T-cell (primary cell): Measurements from ENCODE around the gene OXSM. TPM values are rescaled to one million over a fixed set of nuclear protein-coding genes. Genes with fewer than 3 reads are reported as not detected.

Experiments
- ATAC-seq, 4 experiments: fragments of 200-7000 bp in 3 of 4; fragments of 150-1000 bp in 1 of 4; cut with Tn5 transposase; replicated peaks in 1 of 4; 1 replicate in 3 of 4; 2 replicates in 1 of 4; pipeline ENCODE4 v1.10.0; 2021; ENCODE audit warnings: moderate library complexity in 3 of 4, mild to moderate bottlenecking in 2 of 4, moderate number of reproducible peaks in 1 of 4
- CTCF ChIA-PET, 2 donors: fragments of 300-600 bp; sonication (Branson Sonifier 250); formaldehyde crosslinking; loops; one replicate each; lab custom pipeline; 2022; ENCODE audit warnings: antibody characterized with exemption in 2 of 2; lab: Charles Lee
- POLR2A ChIA-PET, 2 donors: fragments of 300-600 bp; sonication (Branson Sonifier 250); formaldehyde crosslinking; loops; one replicate each; lab custom pipeline; 2022; ENCODE audit warnings: antibody characterized with exemption in 2 of 2; lab: Charles Lee
- DNase-seq, 35 experiments: peaks; one replicate each; pipeline versions ENCODE4 v3.0.0 to v3.0.0-alpha.2; 2013 to 2023
- H3K27ac ChIP-seq: one replicate; pipeline ENCODE4 v1.5.1; 2013; ENCODE audit warnings: low read length
- H3K27me3 ChIP-seq, 2 experiments: replicated peaks in 1 of 2; 1 replicate in 1 of 2; 2 replicates in 1 of 2; pipeline versions ENCODE4 v1.6.1 to v1.7.0; 2013; ENCODE audit warnings: low read length in 1 of 2, mixed read lengths in 1 of 2; ENCODE audit not compliant: control insufficient read depth in 2 of 2, insufficient read depth in 2 of 2; ENCODE audit errors: extremely low read depth in 1 of 2
- H3K36me3 ChIP-seq, 2 donors: 1 replicate in 1 of 2; 2 replicates in 1 of 2; pipeline versions ENCODE4 v1.6.1 to v1.7.0; 2013; ENCODE audit warnings: low read length in 1 of 2; ENCODE audit not compliant: control insufficient read depth in 2 of 2, insufficient read depth in 1 of 2; ENCODE audit errors: extremely low read depth in 1 of 2
- H3K4me1 ChIP-seq, 2 experiments: 1 replicate in 1 of 2; 2 replicates in 1 of 2; pipeline versions ENCODE4 v1.6.1 to v1.7.0; 2013; ENCODE audit warnings: low read length in 2 of 2, mixed read lengths in 1 of 2; ENCODE audit not compliant: insufficient read depth in 2 of 2, control insufficient read depth in 1 of 2; ENCODE audit errors: extremely low read depth in 1 of 2
- H3K4me3 ChIP-seq, 2 donors: 1 replicate in 1 of 2; 2 replicates in 1 of 2; pipeline versions ENCODE4 v1.5.1 to v1.7.0; 2013; ENCODE audit warnings: mild to moderate bottlenecking in 2 of 2, low read length in 1 of 2, moderate library complexity in 1 of 2; ENCODE audit not compliant: control insufficient read depth in 1 of 2; ENCODE audit errors: extremely low read depth in 1 of 2
- H3K9me3 ChIP-seq: 2 replicates; pipeline ENCODE4 v1.7.0; 2013
- H3K27ac Mint-ChIP-seq, 2 donors: one replicate each; pipeline ENCODE4 v1.8.0; 2020 to 2021; ENCODE audit warnings: mild to moderate bottlenecking in 2 of 2, mixed read lengths in 2 of 2
- H3K27me3 Mint-ChIP-seq, 2 donors: one replicate each; pipeline ENCODE4 v1.8.0; 2021 to 2022; ENCODE audit warnings: mixed read lengths in 2 of 2
- H3K36me3 Mint-ChIP-seq: one replicate; pipeline ENCODE4 v1.8.0; 2021; ENCODE audit warnings: mixed read lengths
- H3K4me1 Mint-ChIP-seq, 3 donors: one replicate each; pipeline ENCODE4 v1.8.0; 2020 to 2022; ENCODE audit warnings: mixed read lengths in 3 of 3, mild to moderate bottlenecking in 1 of 3
- H3K4me3 Mint-ChIP-seq, 3 donors: one replicate each; pipeline ENCODE4 v1.8.0; 2020 to 2022; ENCODE audit warnings: mild to moderate bottlenecking in 3 of 3, mixed read lengths in 3 of 3, moderate library complexity in 3 of 3
- H3K9me3 Mint-ChIP-seq, 3 donors: one replicate each; pipeline ENCODE4 v1.8.0; 2020 to 2022; ENCODE audit warnings: mixed read lengths in 3 of 3
- WGBS: methylation state at CpG from one replicate; pipeline ENCODE4 v1.1.5; 2013; ENCODE audit warnings: missing lambda C conversion rate; ENCODE audit not compliant: insufficient coverage; 5-methylcytosine and 5-hydroxymethylcytosine counted together
- total RNA-seq, 35 experiments: library from RNA in 6 of 35; stranded (reverse) in 6 of 35; fragments of 120-200 nt in 1 of 35; gene quantifications; one replicate each; pipeline versions ENCODE4 v1.2.1 to v1.2.4 and lab custom pipeline; 2013 to 2026

Gene OXSM
- total RNA-seq, 5 donors from 2014 or later (not counting 1 experiment from before 2014, with no cell fraction given) = 9.0 to 15.6 (median 13.5) TPM

DNA sequence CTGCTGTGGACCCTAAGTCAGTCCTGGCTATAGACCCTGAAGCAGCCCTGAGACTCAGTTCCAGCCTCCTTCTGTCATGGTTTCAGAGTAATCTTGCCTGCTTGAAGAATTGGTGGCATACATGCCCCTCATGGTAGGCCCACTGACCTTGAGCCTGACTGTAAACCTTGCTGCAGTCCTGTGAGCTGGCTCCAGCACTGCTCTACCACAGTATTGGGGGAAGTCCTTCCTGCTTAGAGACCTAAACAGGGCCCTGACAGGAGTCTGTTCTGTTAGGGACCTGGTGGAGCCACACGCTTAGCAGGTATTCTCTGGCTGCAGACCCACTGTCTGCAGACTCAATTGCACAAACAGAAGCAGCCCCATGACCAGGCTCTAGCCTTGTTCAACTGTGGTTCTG lies 47.1 kb downstream of the OXSM start:
- no peak for ATAC-seq
- Mint-ChIP-seq H3K4me1 (peaks cover 0 to 9% (median 4%) of the 10 kb centered on the region in 3 donors), H3K9me3 (no peaks in the 10 kb centered on the region), H3K27me3 (peaks cover 0 to 3% of the 10 kb centered on the region in 2 donors), H3K27ac (no peak overlapping the region), H3K36me3 (no peaks in the 10 kb centered on the region), H3K4me3 (no peak overlapping the region)
- DNase-seq = no peak
- no peaks in the 10 kb centered on the region for H3K4me1 ChIP-seq
- H3K9me3 ChIP-seq = no peaks in the 10 kb centered on the region
- H3K27me3 ChIP-seq = peaks cover 0 to 6% of the 10 kb centered on the region in 2 experiments
- ChIA-PET POLR2A (no interaction called here), CTCF (interaction anchor here (0.8 to 1.3 kb wide), 3 partner anchors 20 to 187 kb away, joined by 3 to 4 read pairs (median 3); no protein-coding TSS in a partner anchor)
- no peaks in the 10 kb centered on the region for H3K36me3 ChIP-seq
- H3K27ac ChIP-seq = no peak overlapping the region
- no peak overlapping the region for H3K4me3 ChIP-seq
- WGBS = 0% methylated on average over 1 of the region's 1 CpG

DNA sequence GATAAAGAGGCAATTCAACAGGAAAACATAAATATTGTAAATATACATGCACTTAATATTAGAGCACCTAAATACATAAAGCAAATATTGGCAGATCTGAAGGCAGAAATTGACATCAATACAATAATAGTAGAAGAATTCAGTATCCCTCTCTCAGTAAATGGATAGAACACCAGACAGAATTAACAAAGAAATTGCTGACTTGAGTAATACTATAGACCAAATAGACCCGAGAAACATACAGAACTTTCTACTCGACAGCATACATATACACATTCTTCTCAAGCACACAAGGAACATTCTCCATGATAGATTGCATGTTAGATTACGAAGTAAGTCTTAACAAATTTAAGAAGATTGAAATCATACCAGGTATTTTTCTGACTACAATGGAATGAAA lies 50.2 kb downstream of the OXSM start:
- Histone ChIP-seq H3K4me1 (no peaks in the 10 kb centered on the region), H3K36me3 (no peaks in the 10 kb centered on the region), H3K27me3 (peaks cover 0 to 6% of the 10 kb centered on the region in 2 experiments), H3K27ac (no peak overlapping the region), H3K4me3 (no peak overlapping the region), H3K9me3 (no peaks in the 10 kb centered on the region)
- no peaks in the 10 kb centered on the region for H3K36me3 Mint-ChIP-seq
- POLR2A ChIA-PET = no interaction called here
- H3K27ac Mint-ChIP-seq = no peak overlapping the region
- DNase-seq = no peak
- H3K4me3 Mint-ChIP-seq = no peak overlapping the region
- WGBS = no CpG with 5 or more reads among the region's 3 CpGs
- no peak for ATAC-seq
- CTCF ChIA-PET = interaction anchor here in 1 of 2 donors (0.6 kb wide), 1 partner anchor 289 kb away, joined by 3 read pairs; no protein-coding TSS in a partner anchor
- peaks cover 0 to 9% (median 4%) of the 10 kb centered on the region in 3 donors for H3K4me1 Mint-ChIP-seq
- no peaks in the 10 kb centered on the region for H3K9me3 Mint-ChIP-seq
- H3K27me3 Mint-ChIP-seq = peaks cover 0 to 3% of the 10 kb centered on the region in 2 donors

DNA sequence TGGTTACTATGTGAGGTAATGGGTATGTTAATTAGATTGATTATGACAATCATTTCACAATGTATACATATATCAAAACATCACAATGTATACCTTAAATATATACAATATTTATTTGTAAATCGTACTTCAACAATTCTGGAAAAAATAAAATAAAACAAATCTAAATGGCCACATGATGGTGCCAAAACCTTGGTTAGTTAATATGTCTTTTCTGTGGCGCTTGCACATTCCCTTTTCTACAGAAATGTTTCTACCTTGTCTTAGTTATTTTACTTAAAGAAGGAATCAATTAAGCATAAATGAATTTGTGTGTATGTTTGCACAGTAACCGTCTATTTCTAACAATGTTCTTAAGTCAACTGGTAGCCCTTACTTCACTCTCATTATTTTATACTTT lies 53.4 kb downstream of the OXSM start:
- no peak overlapping the region for H3K27ac ChIP-seq
- no peaks in the 10 kb centered on the region for H3K36me3 Mint-ChIP-seq
- ATAC-seq (no peak), DNase-seq (no peak)
- H3K27me3 Mint-ChIP-seq = peaks cover 0 to 3% of the 10 kb centered on the region in 2 donors
- no peaks in the 10 kb centered on the region for H3K9me3 Mint-ChIP-seq
- H3K27ac Mint-ChIP-seq = no peak overlapping the region
- CTCF ChIA-PET = no interaction called here
- H3K36me3 ChIP-seq = no peaks in the 10 kb centered on the region
- H3K27me3 ChIP-seq = no peaks in the 10 kb centered on the region
- H3K4me3 Mint-ChIP-seq = no peak overlapping the region
- no peaks in the 10 kb centered on the region for H3K4me1 ChIP-seq
- no peaks in the 10 kb centered on the region for H3K9me3 ChIP-seq
- POLR2A ChIA-PET = no interaction called here
- H3K4me3 ChIP-seq = no peak overlapping the region
- peaks cover 0 to 6% (median 2%) of the 10 kb centered on the region in 3 donors for H3K4me1 Mint-ChIP-seq
- no CpG with 5 or more reads among the region's 3 CpGs for WGBS

Other genes with a start within 250 kb of the OXSM start
- gene TOP2B, start 125.2 kb upstream of the OXSM start, total RNA-seq = 100 to 1,000 TPM; 121 to 138 (median 130) TPM
- gene NGLY1, start 6.6 kb upstream of the OXSM start, total RNA-seq = 10 to 100 TPM; 58.6 to 67.0 (median 61.4) TPM